ENCODE results near the gene FREM2. TPM values are rescaled to one million over a fixed set of nuclear protein-coding genes. Genes with fewer than 3 reads are reported as not detected.

The FREM2 gene
- total RNA-seq, 1 experiment from 2014 or later: not detected

DNA sequence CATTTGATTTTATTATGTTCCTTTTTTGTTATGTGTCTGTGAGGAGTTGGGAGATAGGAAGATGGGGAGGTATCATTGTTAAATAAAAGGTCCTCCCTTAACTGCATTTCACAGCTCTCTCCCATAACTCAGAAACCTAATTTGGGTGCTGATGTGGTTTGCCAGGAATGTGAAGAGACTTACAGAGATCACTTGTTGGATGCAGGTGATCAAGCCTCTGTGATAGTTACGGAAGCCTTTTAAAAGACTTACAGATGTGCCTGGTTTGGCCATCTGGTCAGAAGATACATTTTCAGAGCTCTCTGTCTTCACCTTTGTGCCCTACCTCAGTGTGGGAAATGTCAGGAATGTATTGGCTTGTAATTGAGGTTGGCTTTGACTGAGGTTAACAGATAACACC is 157.7 kb downstream of the FREM2 start:
- Histone ChIP-seq H3K36me3 (no peaks in the 10 kb centered on the region), H3K9me3 (no peaks in the 10 kb centered on the region), H3K4me3 (no peak overlapping the region), H3K27me3 (no peaks in the 10 kb centered on the region)
- no peak for DNase-seq

DNA sequence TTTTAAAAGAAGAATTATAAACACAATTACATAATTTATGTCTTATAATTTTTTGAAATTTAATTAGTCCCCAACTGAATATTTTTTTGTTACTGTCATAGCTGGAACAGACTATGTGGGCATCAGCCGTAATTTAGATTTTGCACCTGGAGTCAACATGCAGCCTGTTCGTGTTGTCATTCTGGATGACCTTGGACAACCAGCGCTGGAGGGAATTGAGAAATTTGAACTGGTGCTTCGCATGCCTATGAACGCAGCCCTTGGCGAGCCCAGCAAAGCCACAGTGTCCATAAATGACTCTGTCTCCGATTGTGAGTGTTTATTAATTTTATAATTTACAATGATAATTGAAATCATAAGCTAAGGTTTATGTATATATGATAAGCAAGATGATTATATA is 161.5 kb downstream of the FREM2 start:
- Histone ChIP-seq H3K36me3 (no peaks in the 10 kb centered on the region), H3K27me3 (no peaks in the 10 kb centered on the region), H3K9me3 (no peaks in the 10 kb centered on the region), H3K4me3 (no peak overlapping the region)
- DNase-seq: no peak

DNA sequence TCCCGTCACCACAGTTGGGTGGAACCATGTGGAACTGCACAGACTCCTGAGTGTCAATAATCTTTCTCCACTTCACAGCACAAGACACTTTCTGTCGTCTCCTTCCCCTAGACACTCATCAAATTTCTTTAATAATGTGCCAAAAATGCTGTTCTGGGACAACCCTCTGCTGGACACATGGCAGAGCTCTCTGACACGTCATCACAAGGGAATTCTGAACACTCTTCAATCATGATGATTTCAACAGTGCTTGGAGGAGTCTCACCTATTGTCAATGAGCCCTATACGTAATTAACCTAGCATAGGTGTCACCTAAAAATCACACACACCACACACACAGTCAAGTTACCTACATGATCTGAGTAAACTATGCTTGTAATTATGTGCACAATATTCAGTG is 162.4 kb downstream of the FREM2 start:
- H3K27me3 ChIP-seq: 0 out of 2 replicates have a peak, but pooled peaks cover under 1% of the 10 kb centered on the region
- no peak for DNase-seq
- no peak overlapping the region for H3K4me3 ChIP-seq
- no peaks in the 10 kb centered on the region for H3K36me3 ChIP-seq
- no peaks in the 10 kb centered on the region for H3K9me3 ChIP-seq

- 0 out of 2 replicates have a peak, but pooled peaks cover 2% of the 10 kb centered on the region for H3K27me3 ChIP-seq
- DNase-seq: no peak
- H3K4me3 ChIP-seq: no peak overlapping the region
- H3K9me3 ChIP-seq: no peaks in the 10 kb centered on the region
- no peaks in the 10 kb centered on the region for H3K36me3 ChIP-seq
Measured at GRCh38 chr13:38850868-38851626, 164.2 kb downstream of the FREM2 start.

- no peaks in the 10 kb centered on the region for H3K9me3 ChIP-seq
- DNase-seq: no peak
- no peak overlapping the region for H3K4me3 ChIP-seq
- 0 out of 2 replicates have a peak, but pooled peaks cover 2% of the 10 kb centered on the region for H3K27me3 ChIP-seq
- H3K36me3 ChIP-seq: no peaks in the 10 kb centered on the region
Measured at GRCh38 chr13:38854226-38854625, 167.3 kb downstream of the FREM2 start.

GRCh38 chr13:38856065-38856464 is 169.2 kb downstream of the FREM2 start:
- Histone ChIP-seq H3K4me3 (no peak overlapping the region), H3K9me3 (no peaks in the 10 kb centered on the region), H3K27me3 (0 out of 2 replicates have a peak, but pooled peaks cover 2% of the 10 kb centered on the region), H3K36me3 (no peaks in the 10 kb centered on the region)
- no peak for DNase-seq

GRCh38 chr13:38862443-38862842 is 175.6 kb downstream of the FREM2 start:
- no peak for DNase-seq
- no peaks in the 10 kb centered on the region for H3K9me3 ChIP-seq
- H3K4me3 ChIP-seq: no peak overlapping the region
- no peaks in the 10 kb centered on the region for H3K27me3 ChIP-seq
- H3K36me3 ChIP-seq: no peaks in the 10 kb centered on the region

- no peaks in the 10 kb centered on the region for H3K36me3 ChIP-seq
- no peak for DNase-seq
- no peaks in the 10 kb centered on the region for H3K27me3 ChIP-seq
- no peak overlapping the region for H3K4me3 ChIP-seq
- H3K9me3 ChIP-seq: no peaks in the 10 kb centered on the region
Measured at GRCh38 chr13:38863536-38863935, 176.7 kb downstream of the FREM2 start.

GRCh38 chr13:38866649-38867048 is 179.8 kb downstream of the FREM2 start:
- Histone ChIP-seq H3K4me3 (no peak overlapping the region), H3K27me3 (no peaks in the 10 kb centered on the region; the same call in 1 of the 2 replicates), H3K9me3 (no peaks in the 10 kb centered on the region), H3K36me3 (no peaks in the 10 kb centered on the region)
- DNase-seq: no peak

- Histone ChIP-seq H3K4me3 (no peak overlapping the region), H3K27me3 (no peaks in the 10 kb centered on the region; the same call in 1 of the 2 replicates), H3K36me3 (no peaks in the 10 kb centered on the region), H3K9me3 (no peaks in the 10 kb centered on the region)
- DNase-seq: no peak
Measured at GRCh38 chr13:38868399-38868798, 181.5 kb downstream of the FREM2 start.

- no peaks in the 10 kb centered on the region; the same call in 1 of the 2 replicates for H3K27me3 ChIP-seq
- H3K36me3 ChIP-seq: no peaks in the 10 kb centered on the region
- H3K9me3 ChIP-seq: no peaks in the 10 kb centered on the region
- DNase-seq: no peak
- H3K4me3 ChIP-seq: no peak overlapping the region
Measured at GRCh38 chr13:38868870-38869269, 182.0 kb downstream of the FREM2 start.

DNA sequence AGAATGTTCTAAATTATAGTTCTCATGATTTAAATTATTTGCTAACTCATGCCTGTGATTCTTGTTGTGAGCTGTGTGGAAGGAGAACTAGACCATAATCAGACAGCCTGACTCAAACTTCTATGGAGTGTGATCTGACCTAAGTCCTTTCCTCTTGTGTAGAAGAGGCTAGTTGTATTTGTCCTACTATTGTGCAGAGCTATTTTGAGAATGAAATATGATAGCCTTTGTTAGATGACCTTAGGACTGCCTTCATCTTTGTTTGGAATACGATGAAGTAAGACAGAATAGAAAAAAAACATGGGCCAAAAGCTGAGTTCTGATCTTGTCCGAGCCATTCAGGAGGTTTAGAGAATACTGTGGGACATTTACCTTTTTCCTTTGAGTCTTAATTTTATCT is 184.4 kb downstream of the FREM2 start:
- no peak for DNase-seq
- Histone ChIP-seq H3K36me3 (no peaks in the 10 kb centered on the region), H3K9me3 (no peaks in the 10 kb centered on the region), H3K4me3 (no peak overlapping the region), H3K27me3 (no peaks in the 10 kb centered on the region; the same call in 1 of the 2 replicates)

DNA sequence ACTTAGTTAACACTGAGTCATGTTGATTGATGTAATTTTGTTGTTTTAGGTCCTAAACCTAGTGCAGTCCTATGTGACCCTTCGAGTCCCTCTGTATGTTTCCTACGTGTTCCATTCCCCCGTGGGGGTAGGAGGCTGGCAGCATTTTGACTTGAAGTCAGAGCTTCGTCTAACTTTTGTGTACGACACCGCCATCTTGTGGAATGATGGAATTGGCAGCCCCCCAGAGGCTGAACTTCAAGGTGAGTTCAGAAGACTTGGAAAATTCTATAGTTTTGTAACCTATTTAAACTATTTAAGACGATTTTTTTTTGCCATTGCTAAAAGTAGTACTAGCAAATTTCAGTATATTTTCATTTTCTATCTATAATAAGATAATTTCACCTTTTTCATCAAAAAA is 185.8 kb downstream of the FREM2 start:
- Histone ChIP-seq H3K4me3 (no peak overlapping the region), H3K9me3 (no peaks in the 10 kb centered on the region), H3K36me3 (no peaks in the 10 kb centered on the region), H3K27me3 (no peaks in the 10 kb centered on the region; the same call in 1 of the 2 replicates)
- peak; percentile 11 for DNase-seq

- Histone ChIP-seq H3K27me3 (no peaks in the 10 kb centered on the region), H3K36me3 (no peaks in the 10 kb centered on the region), H3K9me3 (no peaks in the 10 kb centered on the region), H3K4me3 (no peak overlapping the region)
- DNase-seq: no peak
Measured at GRCh38 chr13:38875186-38875875, 188.5 kb downstream of the FREM2 start.

GRCh38 chr13:38879278-38879677 is 192.4 kb downstream of the FREM2 start:
- no peak overlapping the region for H3K4me3 ChIP-seq
- no peak for DNase-seq
- H3K9me3 ChIP-seq: no peaks in the 10 kb centered on the region
- peaks cover 4% of the 10 kb centered on the region; the same call in 1 of the 2 replicates for H3K27me3 ChIP-seq
- no peaks in the 10 kb centered on the region for H3K36me3 ChIP-seq

DNA sequence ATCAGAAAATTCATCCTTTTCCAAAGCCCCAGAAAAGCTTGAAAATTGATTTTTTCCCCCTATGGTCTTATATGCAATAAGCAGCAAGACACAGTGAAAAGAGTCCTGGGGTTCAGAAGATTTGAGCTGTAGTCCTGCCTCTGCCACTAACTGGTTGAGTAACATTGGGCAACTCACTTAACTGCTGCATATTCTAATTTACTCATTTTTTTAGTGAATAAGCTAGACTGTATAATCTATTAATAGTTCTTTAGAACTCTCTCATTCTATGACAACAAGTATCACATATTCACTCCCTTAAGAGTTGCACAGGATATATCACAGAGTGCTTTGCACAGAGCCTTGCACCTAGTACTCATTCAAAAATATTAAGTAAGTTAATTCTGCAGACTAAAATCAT is 192.9 kb downstream of the FREM2 start:
- no peak for DNase-seq

GRCh38 chr13:38880397-38880796 is 193.5 kb downstream of the FREM2 start:
- H3K27me3 ChIP-seq: peaks cover 4% of the 10 kb centered on the region; the same call in 1 of the 2 replicates
- H3K36me3 ChIP-seq: no peaks in the 10 kb centered on the region
- H3K4me3 ChIP-seq: no peak overlapping the region
- no peaks in the 10 kb centered on the region for H3K9me3 ChIP-seq
- DNase-seq: no peak

More for the DNA sequence above, 192.9 kb downstream of the FREM2 start:
- H3K4me3 ChIP-seq: no peak overlapping the region
- H3K9me3 ChIP-seq: no peaks in the 10 kb centered on the region
- H3K36me3 ChIP-seq: no peaks in the 10 kb centered on the region
- H3K27me3 ChIP-seq: peaks cover 4% of the 10 kb centered on the region; the same call in 1 of the 2 replicates
